Measurements from ENCODE around the gene LTO1. TPM values are rescaled to one million over a fixed set of nuclear protein-coding genes. Genes with fewer than 3 reads are reported as not detected.

The LTO1 gene
- total RNA-seq, 1 experiment from 2014 or later, result 37.5 TPM

DNA sequence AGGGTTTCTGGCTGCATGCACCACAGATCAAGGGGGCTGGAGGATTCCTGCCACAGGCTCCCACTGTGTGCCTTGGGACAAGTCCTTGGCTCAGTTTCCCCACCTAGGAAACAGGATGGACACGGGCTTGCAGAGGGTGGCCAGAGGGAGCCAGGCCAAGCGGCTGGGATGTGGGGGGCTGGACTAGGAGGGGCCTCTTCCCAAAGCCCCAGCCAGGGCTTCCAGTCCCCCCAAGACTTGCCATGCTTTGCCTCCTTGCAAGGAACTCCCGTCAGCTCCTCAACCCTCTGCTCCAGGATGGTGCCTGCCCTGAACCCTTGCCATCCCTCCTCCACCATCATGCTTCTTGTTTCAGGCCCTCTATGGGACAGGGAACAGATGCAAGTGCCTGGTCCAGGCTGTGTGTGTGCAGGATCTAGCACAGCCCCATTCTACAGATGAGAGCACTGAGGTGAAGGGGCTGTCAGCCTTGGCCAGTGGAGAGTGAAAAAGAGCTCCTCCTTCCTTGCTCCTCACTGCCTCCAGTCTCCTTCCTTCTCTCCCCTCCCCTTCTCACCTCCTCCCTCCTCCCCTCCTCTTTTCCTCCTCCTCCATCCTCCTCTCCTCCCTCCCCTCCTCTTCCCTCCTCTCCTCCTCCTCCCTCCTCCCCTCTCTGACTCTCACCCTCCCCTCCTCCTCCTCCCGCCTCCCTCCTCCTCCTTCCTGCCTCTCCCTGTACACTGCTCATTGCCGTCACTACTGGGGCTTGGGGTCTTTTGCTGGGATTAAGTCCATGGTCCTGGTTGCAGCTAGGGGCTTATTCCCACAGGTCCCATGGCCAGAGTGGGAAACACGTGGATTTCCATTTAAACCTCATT lies 42.0 kb upstream of the LTO1 start:
- intact Hi-C loops (cut with micrococcal nuclease), result no loop called here

DNA sequence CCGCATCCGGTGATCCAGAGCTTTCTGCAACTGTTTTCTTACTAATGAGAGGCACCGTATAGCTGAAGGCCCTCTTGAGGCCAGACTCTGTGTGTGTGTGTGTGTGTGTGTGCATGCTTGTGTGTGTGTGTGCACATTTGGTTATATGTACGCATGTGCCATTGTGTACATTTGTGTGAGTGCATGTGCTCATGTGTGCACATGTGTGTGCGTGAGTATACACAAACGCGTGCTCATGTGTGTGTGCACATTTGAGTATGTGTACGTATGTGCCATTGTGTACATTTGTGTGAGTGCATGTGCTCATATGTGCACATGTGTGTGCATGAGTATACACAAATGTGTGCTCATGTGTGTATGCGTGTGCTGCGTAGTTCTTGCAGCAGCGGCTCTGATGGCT lies 40.9 kb upstream of the LTO1 start:
- Histone ChIP-seq H3F3A (ENCODE audit: low read length, unreplicated experiment) (no peaks in the 10 kb centered on the region), H3K9me2 (replicated peaks; ENCODE audit: low read length) (no peaks in the 10 kb centered on the region), H3K27me3 (ENCODE audit: low read length) (no peaks in the 10 kb centered on the region), H3K9me3 (ENCODE audit: low read length) (no peaks in the 10 kb centered on the region), H3K36me3 (ENCODE audit: low read depth, low read length) (no peaks in the 10 kb centered on the region), H3K4me3 (ENCODE audit: low read length) (no peak overlapping the region), H4K20me1 (ENCODE audit: low read length) (no peaks in the 10 kb centered on the region), H3K27ac (ENCODE audit: low read length) (no peak overlapping the region), H3K4me1 (ENCODE audit: insufficient read depth, low read length) (no peaks in the 10 kb centered on the region), H3K4me2 (ENCODE audit: low read length) (no peak overlapping the region), H2AFZ (ENCODE audit: low read length) (no peak overlapping the region), H3K9ac (ENCODE audit: low read length) (no peak overlapping the region), H3K79me2 (ENCODE audit: low read length) (no peaks in the 10 kb centered on the region)
- no peak for DNase-seq
- ChIA-PET POLR2A (ENCODE audit: unreplicated experiment) (interaction anchor here (0.6 kb wide), 1 partner anchor 25 kb away, joined by 3 read pairs; no protein-coding TSS in a partner anchor), CTCF (no interaction called here)
- no TSS peak for BruUV-seq (replicated peaks)
- no peak for ATAC-seq
- TF ChIP-seq EZH2 (IDR thresholded peaks at IDR 0.05; ENCODE audit: low read length, unreplicated experiment) (no peak), EZH2phosphoT487 (IDR thresholded peaks at IDR 0.05; ENCODE audit: borderline replicate concordance, low read length) (no peak)
- TF ChIP-seq, protein P1, sequence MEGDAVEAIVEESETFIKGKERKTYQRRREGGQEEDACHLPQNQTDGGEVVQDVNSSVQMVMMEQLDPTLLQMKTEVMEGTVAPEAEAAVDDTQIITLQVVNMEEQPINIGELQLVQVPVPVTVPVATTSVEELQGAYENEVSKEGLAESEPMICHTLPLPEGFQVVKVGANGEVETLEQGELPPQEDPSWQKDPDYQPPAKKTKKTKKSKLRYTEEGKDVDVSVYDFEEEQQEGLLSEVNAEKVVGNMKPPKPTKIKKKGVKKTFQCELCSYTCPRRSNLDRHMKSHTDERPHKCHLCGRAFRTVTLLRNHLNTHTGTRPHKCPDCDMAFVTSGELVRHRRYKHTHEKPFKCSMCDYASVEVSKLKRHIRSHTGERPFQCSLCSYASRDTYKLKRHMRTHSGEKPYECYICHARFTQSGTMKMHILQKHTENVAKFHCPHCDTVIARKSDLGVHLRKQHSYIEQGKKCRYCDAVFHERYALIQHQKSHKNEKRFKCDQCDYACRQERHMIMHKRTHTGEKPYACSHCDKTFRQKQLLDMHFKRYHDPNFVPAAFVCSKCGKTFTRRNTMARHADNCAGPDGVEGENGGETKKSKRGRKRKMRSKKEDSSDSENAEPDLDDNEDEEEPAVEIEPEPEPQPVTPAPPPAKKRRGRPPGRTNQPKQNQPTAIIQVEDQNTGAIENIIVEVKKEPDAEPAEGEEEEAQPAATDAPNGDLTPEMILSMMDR (conservative IDR thresholded peaks at IDR 0.05; ENCODE audit: low read depth, low read length), result no peak
- intact Hi-C loops (cut with micrococcal nuclease), result no loop called here

More for the DNA sequence above, 42.0 kb upstream of the LTO1 start:
- no peak overlapping the region for H3K27ac ChIP-seq (ENCODE audit: low read length)
- no peaks in the 10 kb centered on the region for H3K36me3 ChIP-seq (ENCODE audit: low read depth, low read length)
- H3K9me2 ChIP-seq (replicated peaks; ENCODE audit: low read length), result no peaks in the 10 kb centered on the region
- no peak for ATAC-seq
- H3K4me2 ChIP-seq (ENCODE audit: low read length), result no peak overlapping the region
- H3K4me1 ChIP-seq (ENCODE audit: insufficient read depth, low read length), result no peaks in the 10 kb centered on the region
- POLR2A ChIA-PET (ENCODE audit: unreplicated experiment), result no interaction called here
- no peaks in the 10 kb centered on the region for H3F3A ChIP-seq (ENCODE audit: low read length, unreplicated experiment)
- H2AFZ ChIP-seq (ENCODE audit: low read length), result no peak overlapping the region
- no peak overlapping the region for H3K4me3 ChIP-seq (ENCODE audit: low read length)
- no peaks in the 10 kb centered on the region for H3K9me3 ChIP-seq (ENCODE audit: low read length)
- DNase-seq, result no peak
- CTCF ChIA-PET, result interaction anchor here (0.6 to 0.7 kb wide), 2 partner anchors 484 to 524 kb away, joined by 4 to 5 read pairs; no protein-coding TSS in a partner anchor
- no peaks in the 10 kb centered on the region for H3K27me3 ChIP-seq (ENCODE audit: low read length)
- TF ChIP-seq, protein P1 (conservative IDR thresholded peaks at IDR 0.05; ENCODE audit: low read depth, low read length), result no peak
- TF ChIP-seq EZH2phosphoT487 (IDR thresholded peaks at IDR 0.05; ENCODE audit: borderline replicate concordance, low read length) (no peak), EZH2 (IDR thresholded peaks at IDR 0.05; ENCODE audit: low read length, unreplicated experiment) (no peak)
- BruUV-seq (replicated peaks), result no TSS peak
- no peaks in the 10 kb centered on the region for H4K20me1 ChIP-seq (ENCODE audit: low read length)
- no peaks in the 10 kb centered on the region for H3K79me2 ChIP-seq (ENCODE audit: low read length)
- no peak overlapping the region for H3K9ac ChIP-seq (ENCODE audit: low read length)

DNA sequence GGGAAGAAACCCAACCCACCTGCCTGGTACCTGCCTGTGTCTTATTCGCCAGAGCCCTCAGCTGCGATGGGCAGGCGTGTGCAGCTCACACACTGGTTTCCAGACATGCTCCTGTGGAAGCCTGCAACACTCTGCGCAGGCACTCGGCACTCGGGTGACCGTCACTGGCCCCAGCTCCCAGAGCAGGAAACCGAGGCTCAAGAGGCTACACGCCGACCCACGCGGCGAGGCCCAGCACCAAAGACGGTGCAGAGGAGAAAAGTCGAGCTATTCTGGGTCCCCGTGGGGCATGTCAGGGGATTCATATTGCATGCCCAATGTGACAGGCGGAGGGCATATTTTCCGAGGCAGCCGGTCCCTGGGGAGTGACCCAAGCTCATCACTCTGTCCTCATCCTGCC lies 40.3 kb upstream of the LTO1 start:
- BruUV-seq (replicated peaks), result no TSS peak
- no peak overlapping the region for H2AFZ ChIP-seq (ENCODE audit: low read length)
- no peaks in the 10 kb centered on the region for H4K20me1 ChIP-seq (ENCODE audit: low read length)
- TF ChIP-seq EZH2phosphoT487 (IDR thresholded peaks at IDR 0.05; ENCODE audit: borderline replicate concordance, low read length) (no peak), EZH2 (IDR thresholded peaks at IDR 0.05; ENCODE audit: low read length, unreplicated experiment) (no peak)
- TF ChIP-seq, protein P1 (conservative IDR thresholded peaks at IDR 0.05; ENCODE audit: low read depth, low read length), result no peak
- no peaks in the 10 kb centered on the region for H3K27me3 ChIP-seq (ENCODE audit: low read length)
- no peaks in the 10 kb centered on the region for H3K4me1 ChIP-seq (ENCODE audit: insufficient read depth, low read length)
- no peaks in the 10 kb centered on the region for H3F3A ChIP-seq (ENCODE audit: low read length, unreplicated experiment)
- H3K79me2 ChIP-seq (ENCODE audit: low read length), result no peaks in the 10 kb centered on the region
- CTCF ChIA-PET, result no interaction called here
- POLR2A ChIA-PET (ENCODE audit: unreplicated experiment), result no interaction called here
- intact Hi-C loops (cut with micrococcal nuclease), result no loop called here
- no peak overlapping the region for H3K4me2 ChIP-seq (ENCODE audit: low read length)
- ATAC-seq, result no peak
- DNase-seq, result no peak
- no peak overlapping the region for H3K9ac ChIP-seq (ENCODE audit: low read length)
- H3K27ac ChIP-seq (ENCODE audit: low read length), result no peak overlapping the region
- no peaks in the 10 kb centered on the region for H3K9me3 ChIP-seq (ENCODE audit: low read length)
- H3K4me3 ChIP-seq (ENCODE audit: low read length), result no peak overlapping the region
- H3K9me2 ChIP-seq (replicated peaks; ENCODE audit: low read length), result no peaks in the 10 kb centered on the region
- H3K36me3 ChIP-seq (ENCODE audit: low read depth, low read length), result no peaks in the 10 kb centered on the region

All from PC-3 (cell line).